ENCODE data around the gene CFAP74.

DNA sequence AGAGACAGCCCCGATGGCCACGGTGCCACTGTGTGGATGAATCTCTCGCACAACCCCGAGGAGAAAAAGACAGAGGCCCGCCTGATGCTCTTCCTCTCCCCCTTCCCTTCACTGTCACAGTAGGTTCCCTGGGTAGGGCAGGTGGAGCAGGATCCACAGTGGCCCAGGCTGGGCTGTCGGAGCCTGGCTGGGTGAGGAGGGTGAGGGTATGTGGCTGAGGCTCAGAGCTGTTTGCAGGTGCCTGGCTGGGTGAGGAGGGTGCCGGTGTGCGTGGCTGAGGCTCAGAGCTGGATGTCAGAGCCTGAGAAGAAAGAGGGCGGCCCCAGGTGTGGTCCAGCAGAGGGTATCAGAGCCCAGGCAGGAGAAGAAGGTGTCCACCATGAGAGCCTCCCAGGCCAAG is 2.7 kb downstream of the CFAP74 start:
- TF ChIP-seq CTCF (IDR thresholded peaks at IDR 0.05) = no peak
- TF ChIP-seq POLR2A (IDR thresholded peaks at IDR 0.05) = no peak
